MM.1S (cell line): ENCODE results near the gene YDJC.

Experiments
- DNase-seq: peaks from one replicate; pipeline ENCODE4 v3.0.0-alpha.2; 2015
- H2AFZ ChIP-seq: fragments of 300-600 bp; sonication (generic); 2 replicates; pipeline ENCODE4 v1.6.0; 2016; ENCODE audit warnings: antibody characterized with exemption, low read length
- H3F3A ChIP-seq: fragments of 300-600 bp; sonication (generic); 2 replicates; pipeline ENCODE4 v1.6.1; 2016; ENCODE audit warnings: mild to moderate bottlenecking, antibody characterized with exemption, low read length, moderate library complexity, mixed read lengths; ENCODE audit not compliant: insufficient read depth
- H3K27ac ChIP-seq: fragments of 300-600 bp; sonication (generic); 2 replicates; pipeline ENCODE4 v1.5.1; 2016; ENCODE audit warnings: mild to moderate bottlenecking, low read length
- H3K27me3 ChIP-seq: fragments of 300-600 bp; sonication (generic); replicated peaks from 2 replicates; pipeline ENCODE4 v1.6.0; 2016; ENCODE audit warnings: low read length; ENCODE audit not compliant: insufficient read depth
- H3K36me3 ChIP-seq: fragments of 300-600 bp; sonication (generic); replicated peaks from 2 replicates; pipeline ENCODE4 v1.6.1; 2016; ENCODE audit warnings: mild to moderate bottlenecking, low read length, mixed read lengths; ENCODE audit not compliant: insufficient read depth
- H3K4me1 ChIP-seq: fragments of 300-600 bp; sonication (generic); 2 replicates; pipeline ENCODE4 v1.6.1; 2016; ENCODE audit warnings: low read length, mixed read lengths
- H3K4me2 ChIP-seq: fragments of 300-600 bp; sonication (generic); 2 replicates; pipeline ENCODE4 v1.6.0; 2016; ENCODE audit warnings: low read depth, low read length
- H3K4me3 ChIP-seq: fragments of 300-600 bp; sonication (generic); 2 replicates; pipeline ENCODE4 v1.5.1; 2016; ENCODE audit warnings: low read length, mixed read lengths
- H3K79me2 ChIP-seq: fragments of 300-600 bp; sonication (generic); 2 replicates; pipeline ENCODE4 v1.6.1; 2016; ENCODE audit warnings: mixed run types, low read length, mixed read lengths
- H3K9ac ChIP-seq: fragments of 300-600 bp; sonication (generic); 2 replicates; pipeline ENCODE4 v1.6.1; 2016; ENCODE audit warnings: low read length, mixed read lengths
- H3K9me2 ChIP-seq: fragments of 300-600 bp; sonication (generic); replicated peaks from 2 replicates; pipeline ENCODE4 v1.6.1; 2016; ENCODE audit warnings: mild to moderate bottlenecking, low read length, mixed read lengths; ENCODE audit not compliant: insufficient read depth
- H3K9me3 ChIP-seq: fragments of 300-600 bp; sonication (generic); replicated peaks from 2 replicates; pipeline ENCODE4 v1.6.1; 2016; ENCODE audit warnings: mild to moderate bottlenecking, low read length, mixed read lengths; ENCODE audit not compliant: insufficient read depth
- H4K20me1 ChIP-seq: fragments of 300-600 bp; sonication (generic); 2 replicates; pipeline ENCODE4 v1.6.1; 2016; ENCODE audit warnings: mild to moderate bottlenecking, low read length, moderate library complexity, mixed read lengths; ENCODE audit not compliant: insufficient read depth
- CTCF ChIP-seq: fragments of 300-600 bp; sonication (generic); IDR thresholded peaks from 2 replicates; pipeline ENCODE4 v1.5.1; 2016; ENCODE audit warnings: antibody characterized with exemption, low read length, mixed read lengths
- EZH2 ChIP-seq: fragments of 300-600 bp; sonication (generic); optimal IDR thresholded peaks from 2 replicates; pipeline ENCODE3; 2017; ENCODE audit warnings: low read depth, mild to moderate bottlenecking, antibody characterized with exemption, low read length, mixed read lengths
- EZH2phosphoT487 ChIP-seq: fragments of 300-600 bp; sonication (generic); IDR thresholded peaks from 2 replicates; pipeline ENCODE4 v1.6.1; 2018; ENCODE audit warnings: antibody characterized with exemption, low read length

YDJC gene

GRCh38 chr22:21660904-21661303 lies 31.1 kb upstream of the YDJC start:
- peaks cover 7% of the 10 kb centered on the region for H3K4me1 ChIP-seq
- no peak overlapping the region for H3K4me3 ChIP-seq
- H3K36me3 ChIP-seq: no peaks in the 10 kb centered on the region
- H3K9me3 ChIP-seq: no peaks in the 10 kb centered on the region
- peaks cover 11% of the 10 kb centered on the region for H3F3A ChIP-seq
- H3K27me3 ChIP-seq: peaks cover 14% of the 10 kb centered on the region
- no peaks in the 10 kb centered on the region for H3K9me2 ChIP-seq
- H4K20me1 ChIP-seq: no peaks in the 10 kb centered on the region
- no peak overlapping the region for H3K9ac ChIP-seq
- no peak for DNase-seq
- TF ChIP-seq CTCF (no peak), EZH2 (no peak), EZH2phosphoT487 (no peak)
- no peak overlapping the region for H3K4me2 ChIP-seq
- H3K79me2 ChIP-seq: no peaks in the 10 kb centered on the region
- no peak overlapping the region for H3K27ac ChIP-seq
- no peak overlapping the region for H2AFZ ChIP-seq

GRCh38 chr22:21659864-21660525 lies 30.2 kb upstream of the YDJC start:
- H2AFZ ChIP-seq: no peak overlapping the region
- no peak for DNase-seq
- H3K9ac ChIP-seq: no peak overlapping the region
- no peaks in the 10 kb centered on the region for H3K36me3 ChIP-seq
- H3K79me2 ChIP-seq: no peaks in the 10 kb centered on the region
- H4K20me1 ChIP-seq: no peaks in the 10 kb centered on the region
- H3F3A ChIP-seq: peaks cover 8% of the 10 kb centered on the region
- H3K27me3 ChIP-seq: peaks cover 14% of the 10 kb centered on the region
- no peaks in the 10 kb centered on the region for H3K9me2 ChIP-seq
- TF ChIP-seq EZH2: no peak
- TF ChIP-seq CTCF: no peak
- no peak for TF ChIP-seq EZH2phosphoT487
- H3K27ac ChIP-seq: no peak overlapping the region
- no peak overlapping the region for H3K4me3 ChIP-seq
- no peaks in the 10 kb centered on the region for H3K9me3 ChIP-seq
- H3K4me1 ChIP-seq: peaks cover 7% of the 10 kb centered on the region
- H3K4me2 ChIP-seq: no peak overlapping the region

DNA sequence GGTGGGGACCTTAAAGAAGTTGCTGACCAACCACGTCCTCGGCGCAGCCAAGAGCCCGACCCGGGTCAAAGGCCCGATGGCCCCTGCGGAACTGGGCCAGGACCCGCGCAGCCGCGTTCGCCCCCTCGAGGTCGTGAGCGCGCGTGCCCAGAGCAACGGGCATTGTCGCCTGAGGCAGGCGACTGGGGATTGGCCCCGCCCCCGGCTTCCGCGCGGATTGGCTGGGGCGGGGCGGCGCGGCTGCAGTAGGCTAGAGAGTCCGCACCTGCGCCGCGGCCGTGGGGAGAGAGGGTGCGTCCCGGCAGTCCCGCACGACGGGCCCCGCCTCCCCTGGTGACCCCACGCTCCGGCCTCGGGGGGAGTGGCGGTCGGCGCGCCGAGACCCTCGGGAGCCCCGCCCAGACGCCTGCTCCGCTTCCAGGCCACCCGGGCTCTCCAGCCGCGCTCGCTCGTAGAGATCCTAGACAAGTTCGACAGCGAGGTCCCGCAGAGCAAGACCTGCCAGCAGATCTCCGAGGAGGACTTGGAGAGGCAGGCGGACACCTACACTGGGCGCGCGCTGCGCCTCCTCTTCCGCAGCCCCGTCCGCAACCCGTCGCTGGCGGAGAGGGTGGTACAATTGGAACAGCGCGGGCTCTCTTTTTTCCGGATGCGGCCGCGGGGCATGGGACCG lies 27.7 kb upstream of the YDJC start:
- H3K79me2 ChIP-seq: peaks cover 6% of the 10 kb centered on the region; the same call in 1 of the 2 replicates
- no peaks in the 10 kb centered on the region for H4K20me1 ChIP-seq
- peak overlapping the region; percentile 74 for H3K4me3 ChIP-seq
- H3K9ac ChIP-seq: peak overlapping the region; percentile 25; the same call in 1 of the 2 replicates
- TF ChIP-seq EZH2phosphoT487 (no peak), EZH2 (no peak), CTCF (peak; percentile 32; the same call in 1 of the 2 replicates)
- no peaks in the 10 kb centered on the region for H3K9me3 ChIP-seq
- peak overlapping the region; percentile 96 for H2AFZ ChIP-seq
- peak overlapping the region; percentile 94 for H3K4me2 ChIP-seq
- no peak overlapping the region for H3K27ac ChIP-seq
- peaks cover 8% of the 10 kb centered on the region for H3F3A ChIP-seq
- H3K9me2 ChIP-seq: no peaks in the 10 kb centered on the region
- DNase-seq: peak; percentile 83
- H3K27me3 ChIP-seq: peaks cover 14% of the 10 kb centered on the region
- peaks cover 7% of the 10 kb centered on the region for H3K4me1 ChIP-seq
- no peaks in the 10 kb centered on the region for H3K36me3 ChIP-seq
